Mesenchymal stem cell (in vitro differentiated cells and primary cell): ENCODE measurements around the gene ATG2A.

ENCODE experiments used
- DNase-seq: peaks from one replicate; pipeline ENCODE4 v3.0.0-alpha.2; 2013
- H2AFZ ChIP-seq: one replicate; pipeline ENCODE4 v1.6.1; 2013; ENCODE audit warnings: low read depth, mild to moderate bottlenecking, control low read depth, inconsistent platforms, low read length, moderate library complexity
- H2AK5ac ChIP-seq: 2 replicates; pipeline ENCODE4 v1.6.1; 2013; ENCODE audit warnings: low read length, moderate library complexity, mild to moderate bottlenecking, inconsistent platforms; ENCODE audit not compliant: severe bottlenecking
- H2BK120ac ChIP-seq: one replicate; pipeline ENCODE4 v1.6.1; 2013; ENCODE audit warnings: low read depth, mild to moderate bottlenecking, inconsistent platforms, low read length, moderate library complexity
- H2BK12ac ChIP-seq, 2 experiments: one replicate each; pipeline ENCODE4 v1.6.1; 2013; ENCODE audit warnings: inconsistent platforms in 2 of 2, low read length in 2 of 2, mild to moderate bottlenecking in 2 of 2, moderate library complexity in 2 of 2, control low read depth in 1 of 2
- H2BK15ac ChIP-seq: one replicate; pipeline ENCODE4 v1.6.1; 2013; ENCODE audit warnings: mild to moderate bottlenecking, low read depth, inconsistent platforms; ENCODE audit not compliant: poor library complexity, severe bottlenecking
- H2BK5ac ChIP-seq: 2 replicates; pipeline ENCODE4 v1.6.1; 2013; ENCODE audit warnings: low read depth, mild to moderate bottlenecking, low read length, control low read depth, inconsistent platforms; ENCODE audit not compliant: poor library complexity, severe bottlenecking
- H3K14ac ChIP-seq, 2 experiments: one replicate each; pipeline ENCODE4 v1.6.1; 2013; ENCODE audit warnings: inconsistent platforms in 2 of 2, low read length in 2 of 2, control low read depth in 1 of 2, mild to moderate bottlenecking in 1 of 2, moderate library complexity in 1 of 2
- H3K18ac ChIP-seq, 2 experiments: one replicate each; pipeline ENCODE4 v1.6.1; 2013; ENCODE audit warnings: inconsistent platforms in 2 of 2, low read length in 2 of 2, control low read depth in 1 of 2, low read depth in 1 of 2, mild to moderate bottlenecking in 1 of 2
- H3K23ac ChIP-seq, 2 experiments: one replicate each; pipeline ENCODE4 v1.6.1; 2013; ENCODE audit warnings: inconsistent platforms in 2 of 2, low read length in 2 of 2, mild to moderate bottlenecking in 2 of 2, moderate library complexity in 2 of 2, control low read depth in 1 of 2
- H3K27ac ChIP-seq: 2 replicates; pipeline ENCODE4 v1.5.1; 2013; ENCODE audit warnings: mild to moderate bottlenecking, moderate library complexity, low read length, control low read depth, inconsistent platforms; ENCODE audit not compliant: poor library complexity, severe bottlenecking
- H3K27me3 ChIP-seq, 2 experiments: 2 replicates each; pipeline versions ENCODE4 v1.6.1 to v1.7.0; 2013; ENCODE audit warnings: low read length in 2 of 2, mild to moderate bottlenecking in 2 of 2, moderate library complexity in 2 of 2, control low read depth in 1 of 2, inconsistent platforms in 1 of 2; ENCODE audit not compliant: control insufficient read depth in 1 of 2, insufficient read depth in 1 of 2
- H3K36me3 ChIP-seq, 2 experiments: 2 replicates each; pipeline versions ENCODE4 v1.6.1 to v1.7.0; 2013; ENCODE audit warnings: low read length in 2 of 2, control low read depth in 1 of 2, inconsistent platforms in 1 of 2, low read depth in 1 of 2, mild to moderate bottlenecking in 1 of 2; ENCODE audit not compliant: insufficient read depth in 2 of 2, control insufficient read depth in 1 of 2
- H3K4ac ChIP-seq, 2 experiments: one replicate each; pipeline ENCODE4 v1.6.1; 2013; ENCODE audit warnings: inconsistent platforms in 2 of 2, low read length in 2 of 2, mild to moderate bottlenecking in 2 of 2, moderate library complexity in 2 of 2, control low read depth in 1 of 2, low read depth in 1 of 2
- H3K4me1 ChIP-seq: 2 replicates; pipeline ENCODE4 v1.6.1; 2013; ENCODE audit warnings: low read depth, low read length, control low read depth; ENCODE audit not compliant: control insufficient read depth, insufficient read depth
- H3K4me2 ChIP-seq: 2 replicates; pipeline ENCODE4 v1.6.1; 2013; ENCODE audit warnings: low read length, mild to moderate bottlenecking, inconsistent platforms; ENCODE audit not compliant: poor library complexity, severe bottlenecking
- H3K4me3 ChIP-seq, 2 experiments: 2 replicates each; pipeline versions ENCODE4 v1.5.1 to v1.7.0; 2013; ENCODE audit warnings: low read length in 2 of 2, mild to moderate bottlenecking in 2 of 2, control low read depth in 1 of 2, low read depth in 1 of 2; ENCODE audit not compliant: insufficient read depth in 1 of 2
- H3K79me1 ChIP-seq: replicated peaks from 2 replicates; pipeline ENCODE4 v1.6.1; 2013; ENCODE audit warnings: mild to moderate bottlenecking, control low read depth, low read length, inconsistent platforms; ENCODE audit not compliant: poor library complexity, severe bottlenecking
- H3K9ac ChIP-seq: 2 replicates; pipeline ENCODE4 v1.7.0; 2013; ENCODE audit warnings: mild to moderate bottlenecking, low read length, moderate library complexity
- H3K9me3 ChIP-seq: 2 replicates; pipeline ENCODE4 v1.7.0; 2013; ENCODE audit warnings: mild to moderate bottlenecking, low read length; ENCODE audit not compliant: control insufficient read depth
- H4K8ac ChIP-seq: one replicate; pipeline ENCODE4 v1.6.1; 2013; ENCODE audit warnings: inconsistent platforms, mild to moderate bottlenecking, low read length, moderate library complexity
- H4K91ac ChIP-seq: one replicate; pipeline ENCODE4 v1.6.1; 2013; ENCODE audit warnings: mild to moderate bottlenecking, low read length, inconsistent platforms
- WGBS: methylation state at CpG from one replicate; pipeline ENCODE4 v1.1.7; 2013; ENCODE audit warnings: mixed read lengths; 5-methylcytosine and 5-hydroxymethylcytosine counted together

ATG2A gene

GRCh38 chr11:64884019-64884418 lies 33.0 kb downstream of the ATG2A start:
- H3K18ac ChIP-seq, result no peak overlapping the region
- H2BK5ac ChIP-seq, result no peak overlapping the region
- H3K36me3 ChIP-seq, result no peaks in the 10 kb centered on the region
- no peak overlapping the region for H3K4me3 ChIP-seq
- no peak overlapping the region for H2AFZ ChIP-seq
- H3K4me2 ChIP-seq, result no peak overlapping the region
- H3K23ac ChIP-seq, result no peak overlapping the region
- no peak for DNase-seq
- no peak overlapping the region for H2AK5ac ChIP-seq
- H4K91ac ChIP-seq, result no peak overlapping the region
- no peak overlapping the region for H3K4ac ChIP-seq
- H3K14ac ChIP-seq, result no peak overlapping the region
- H4K8ac ChIP-seq, result no peak overlapping the region
- H3K9ac ChIP-seq, result no peak overlapping the region
- H2BK15ac ChIP-seq, result no peak overlapping the region
- no peaks in the 10 kb centered on the region for H3K9me3 ChIP-seq
- WGBS, result 89% methylated on average over 8 of the region's 8 CpGs
- H3K79me1 ChIP-seq, result peaks cover 3% of the 10 kb centered on the region
- H3K4me1 ChIP-seq, result peaks cover 20% of the 10 kb centered on the region
- no peak overlapping the region for H2BK12ac ChIP-seq
- H2BK120ac ChIP-seq, result no peak overlapping the region
- H3K27me3 ChIP-seq, result no peaks in the 10 kb centered on the region
- H3K27ac ChIP-seq, result no peak overlapping the region

DNA sequence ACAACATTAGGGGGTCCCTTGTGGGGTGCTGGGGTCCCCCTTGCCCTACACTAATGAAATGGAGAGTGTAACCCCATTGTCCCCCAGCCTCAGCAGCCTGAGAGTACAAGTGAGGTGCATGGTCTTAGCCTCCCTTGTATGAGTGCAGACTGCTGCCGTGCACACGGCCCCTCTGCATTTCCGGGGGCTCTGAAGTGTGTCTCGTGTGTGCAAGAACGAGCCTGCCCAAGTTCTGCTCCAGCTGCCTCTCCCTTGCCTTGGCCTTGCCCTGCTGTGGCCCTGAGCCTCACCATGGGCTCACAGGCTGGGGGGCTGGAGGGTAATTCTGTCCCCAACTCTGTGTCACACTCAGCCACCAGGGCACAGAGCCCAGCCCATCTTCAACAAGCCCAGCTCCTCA lies 33.4 kb downstream of the ATG2A start:
- H2AFZ ChIP-seq, result no peak overlapping the region
- no peak overlapping the region for H2BK5ac ChIP-seq
- H4K91ac ChIP-seq, result peak overlapping the region; percentile 6
- no peak overlapping the region for H2BK15ac ChIP-seq
- H2BK12ac ChIP-seq, result no peak overlapping the region
- H3K18ac ChIP-seq, result no peak overlapping the region
- H2AK5ac ChIP-seq, result no peak overlapping the region
- no peak overlapping the region for H3K14ac ChIP-seq
- no peaks in the 10 kb centered on the region for H3K27me3 ChIP-seq
- no peaks in the 10 kb centered on the region for H3K9me3 ChIP-seq
- H3K36me3 ChIP-seq, result no peaks in the 10 kb centered on the region
- peaks cover 15% of the 10 kb centered on the region for H3K4me1 ChIP-seq
- 93% methylated on average over 5 of the region's 5 CpGs for WGBS
- no peak overlapping the region for H3K4ac ChIP-seq
- peaks cover 3% of the 10 kb centered on the region for H3K79me1 ChIP-seq
- no peak overlapping the region for H3K27ac ChIP-seq
- H3K4me2 ChIP-seq, result no peak overlapping the region
- H3K9ac ChIP-seq, result no peak overlapping the region
- no peak for DNase-seq
- H2BK120ac ChIP-seq, result no peak overlapping the region
- H3K23ac ChIP-seq, result no peak overlapping the region
- H3K4me3 ChIP-seq, result no peak overlapping the region
- H4K8ac ChIP-seq, result peak overlapping the region; percentile 19

DNA sequence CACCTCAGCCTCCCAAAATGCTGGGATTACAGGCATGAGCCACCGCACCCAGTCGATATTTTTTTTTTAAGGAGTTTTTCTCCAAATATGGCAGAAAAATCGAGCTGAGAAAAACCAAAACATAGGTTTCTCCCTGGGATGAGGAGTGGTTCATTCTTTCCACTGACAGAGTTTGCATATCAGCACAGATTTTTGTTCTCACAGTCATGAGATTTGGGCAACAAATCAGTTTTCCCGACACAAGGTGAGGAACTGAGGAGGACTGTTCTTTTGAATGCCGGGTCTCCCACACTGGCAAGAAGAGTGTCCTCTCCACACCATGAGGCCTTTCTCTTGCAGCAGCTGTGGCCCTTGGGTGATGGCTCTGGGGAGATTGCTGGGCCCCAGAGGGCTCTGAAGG lies 34.8 kb downstream of the ATG2A start:
- H2BK120ac ChIP-seq, result no peak overlapping the region
- no peak overlapping the region for H3K27ac ChIP-seq
- H3K14ac ChIP-seq, result no peak overlapping the region
- H2BK15ac ChIP-seq, result no peak overlapping the region
- no peak overlapping the region for H3K4me3 ChIP-seq
- peaks cover 3% of the 10 kb centered on the region for H3K79me1 ChIP-seq
- no peak overlapping the region for H3K18ac ChIP-seq
- H2BK12ac ChIP-seq, result no peak overlapping the region
- H2AK5ac ChIP-seq, result no peak overlapping the region
- WGBS, result 92% methylated on average over 5 of the region's 5 CpGs
- no peak overlapping the region for H2BK5ac ChIP-seq
- H3K36me3 ChIP-seq, result no peaks in the 10 kb centered on the region
- H4K91ac ChIP-seq, result no peak overlapping the region
- H4K8ac ChIP-seq, result no peak overlapping the region
- no peaks in the 10 kb centered on the region for H3K27me3 ChIP-seq
- no peak overlapping the region for H2AFZ ChIP-seq
- no peaks in the 10 kb centered on the region for H3K9me3 ChIP-seq
- H3K4ac ChIP-seq, result no peak overlapping the region
- H3K4me1 ChIP-seq, result peaks cover 7% of the 10 kb centered on the region
- DNase-seq, result no peak
- H3K4me2 ChIP-seq, result no peak overlapping the region
- no peak overlapping the region for H3K9ac ChIP-seq
- no peak overlapping the region for H3K23ac ChIP-seq

GRCh38 chr11:64881476-64881875 lies 35.5 kb downstream of the ATG2A start:
- WGBS, result 94% methylated on average over 8 of the region's 8 CpGs
- peaks cover 3% of the 10 kb centered on the region for H3K79me1 ChIP-seq
- peak overlapping the region; percentile 37 for H4K91ac ChIP-seq
- H3K36me3 ChIP-seq, result no peaks in the 10 kb centered on the region
- H3K27ac ChIP-seq, result no peak overlapping the region
- H2AK5ac ChIP-seq, result no peak overlapping the region
- no peak overlapping the region for H3K18ac ChIP-seq
- DNase-seq, result no peak
- no peak overlapping the region for H3K4ac ChIP-seq
- H3K4me1 ChIP-seq, result peaks cover 12% of the 10 kb centered on the region
- H2BK15ac ChIP-seq, result no peak overlapping the region
- no peaks in the 10 kb centered on the region for H3K9me3 ChIP-seq
- H3K4me3 ChIP-seq, result no peak overlapping the region
- no peak overlapping the region for H3K9ac ChIP-seq
- no peak overlapping the region for H3K23ac ChIP-seq
- no peak overlapping the region for H2BK12ac ChIP-seq
- no peak overlapping the region for H2AFZ ChIP-seq
- H3K4me2 ChIP-seq, result no peak overlapping the region
- no peak overlapping the region for H3K14ac ChIP-seq
- H3K27me3 ChIP-seq, result no peaks in the 10 kb centered on the region
- no peak overlapping the region for H2BK120ac ChIP-seq
- H4K8ac ChIP-seq, result peak overlapping the region; percentile 20
- no peak overlapping the region for H2BK5ac ChIP-seq
